IMR-90 (cell line): ENCODE results near the gene EFEMP1. TPM values are rescaled to one million over a fixed set of nuclear protein-coding genes. Genes with fewer than 3 reads are reported as not detected.
A peak's percentile ranks its signal among the peaks of the same experiment; 100 is the strongest.

Source experiments
- ATAC-seq: fragments of 200-7000 bp; cut with Tn5 transposase; 2 replicates; pipeline ENCODE4 v1.9.1; 2020; ENCODE audit warnings: low read depth, mild to moderate bottlenecking, moderate library complexity
- BruUV-seq: library from RNA; stranded (reverse); fragments of 400-500 nt; replicated peaks from 2 replicates; lab custom pipeline; 2021; lab: Mats Ljungman, UMichigan
- CTCF ChIA-PET: fragments of 300-600 bp; formaldehyde crosslinking; extraction: SDS; loops from one replicate; lab custom pipeline; 2021; ENCODE audit warnings: antibody characterized with exemption; lab: Yijun Ruan, JAX
- POLR2A ChIA-PET: fragments of 300-600 bp; sonication (Branson Sonifier 250); formaldehyde crosslinking; loops from one replicate; lab custom pipeline; 2022; ENCODE audit warnings: antibody characterized with exemption; ENCODE audit not compliant: unreplicated experiment; lab: Charles Lee
- DNase-seq: peaks from one replicate; pipeline ENCODE4 v3.0.0; 2013
- H2AFZ ChIP-seq: replicated peaks from 2 replicates; pipeline ENCODE3; 2013; ENCODE audit warnings: low read length, mild to moderate bottlenecking; ENCODE audit not compliant: poor library complexity
- H2AK5ac ChIP-seq: 2 replicates; pipeline ENCODE4 v1.6.1; 2013; ENCODE audit warnings: low read depth, low read length, inconsistent platforms
- H2AK9ac ChIP-seq: replicated peaks from 2 replicates; pipeline ENCODE3; 2013; ENCODE audit warnings: mild to moderate bottlenecking, low read depth, low read length, moderate library complexity; ENCODE audit not compliant: poor library complexity
- H2BK120ac ChIP-seq: 2 replicates; pipeline ENCODE4 v1.6.1; 2013; ENCODE audit warnings: low read depth, low read length, inconsistent platforms
- H2BK15ac ChIP-seq: 3 replicates; pipeline ENCODE4 v1.6.1; 2013; ENCODE audit warnings: low read depth, low read length, inconsistent platforms
- H2BK20ac ChIP-seq: 2 replicates; pipeline ENCODE4 v1.6.1; 2013; ENCODE audit warnings: low read depth, mild to moderate bottlenecking, inconsistent platforms, low read length, moderate library complexity
- H2BK5ac ChIP-seq: 2 replicates; pipeline ENCODE4 v1.6.1; 2013; ENCODE audit warnings: mild to moderate bottlenecking, low read depth, low read length, inconsistent platforms; ENCODE audit not compliant: poor library complexity, severe bottlenecking
- H3K14ac ChIP-seq: replicated peaks from 2 replicates; pipeline ENCODE4 v1.6.1; 2013; ENCODE audit warnings: low read depth, low read length, inconsistent platforms
- H3K18ac ChIP-seq: 2 replicates; pipeline ENCODE4 v1.6.1; 2013; ENCODE audit warnings: low read depth, low read length, control low read depth
- H3K23ac ChIP-seq: 2 replicates; pipeline ENCODE4 v1.6.1; 2013; ENCODE audit warnings: low read depth, low read length, inconsistent platforms
- H3K27ac ChIP-seq: 2 replicates; pipeline ENCODE4 v1.5.1; 2013; ENCODE audit warnings: mild to moderate bottlenecking, control low read depth, low read length; ENCODE audit not compliant: insufficient read depth
- H3K27me3 ChIP-seq: 2 replicates; pipeline ENCODE4 v1.6.1; 2013; ENCODE audit warnings: low read length; ENCODE audit not compliant: control insufficient read depth, insufficient read depth
- H3K36me3 ChIP-seq: 2 replicates; pipeline ENCODE4 v1.6.1; 2013; ENCODE audit warnings: low read length, mixed read lengths; ENCODE audit not compliant: control insufficient read depth, insufficient read depth
- H3K4ac ChIP-seq: 2 replicates; pipeline ENCODE4 v1.6.1; 2013; ENCODE audit warnings: low read depth, low read length, inconsistent platforms
- H3K4me1 ChIP-seq: 2 replicates; pipeline ENCODE4 v1.6.1; 2013; ENCODE audit warnings: low read length, mixed read lengths; ENCODE audit not compliant: control insufficient read depth, insufficient read depth
- H3K4me2 ChIP-seq: 2 replicates; pipeline ENCODE4 v1.6.1; 2013; ENCODE audit warnings: low read depth, mild to moderate bottlenecking, control low read depth, low read length, moderate library complexity
- H3K4me3 ChIP-seq: 2 replicates; pipeline ENCODE4 v1.5.1; 2013; ENCODE audit warnings: low read depth, mild to moderate bottlenecking, control low read depth, low read length, moderate library complexity; ENCODE audit not compliant: insufficient read depth
- H3K56ac ChIP-seq: 2 replicates; pipeline ENCODE4 v1.6.1; 2013; ENCODE audit warnings: low read length, inconsistent platforms; ENCODE audit not compliant: insufficient read depth; ENCODE audit errors: extremely low read depth
- H3K79me1 ChIP-seq, 2 experiments: 2 replicates each; pipeline ENCODE4 v1.6.1; 2013; ENCODE audit warnings: low read length in 2 of 2, inconsistent platforms in 1 of 2, low read depth in 1 of 2
- H3K9ac ChIP-seq: 2 replicates; pipeline ENCODE4 v1.6.1; 2013; ENCODE audit warnings: low read depth, low read length, control low read depth
- H3K9me1 ChIP-seq: 2 replicates; pipeline ENCODE4 v1.6.1; 2013; ENCODE audit warnings: low read length, inconsistent platforms; ENCODE audit not compliant: insufficient read depth
- H3K9me3 ChIP-seq: 2 replicates; pipeline ENCODE4 v1.6.1; 2013; ENCODE audit warnings: low read length; ENCODE audit not compliant: control insufficient read depth, insufficient read depth
- H4K20me1 ChIP-seq: 2 replicates; pipeline ENCODE4 v1.6.1; 2013; ENCODE audit warnings: low read length, inconsistent platforms; ENCODE audit not compliant: insufficient read depth
- H4K5ac ChIP-seq: 2 replicates; pipeline ENCODE4 v1.6.1; 2013; ENCODE audit warnings: mild to moderate bottlenecking, low read depth, low read length, control low read depth
- H4K8ac ChIP-seq, 2 experiments: 2 replicates each; pipeline ENCODE4 v1.6.1; 2013; ENCODE audit warnings: low read depth in 2 of 2, low read length in 2 of 2, control low read depth in 1 of 2, inconsistent platforms in 1 of 2
- H4K91ac ChIP-seq: 2 replicates; pipeline ENCODE4 v1.6.1; 2013; ENCODE audit warnings: low read depth, low read length, inconsistent platforms; ENCODE audit not compliant: insufficient read depth
- BHLHE40 ChIP-seq: fragments of 150-350 bp; IDR thresholded peaks from 2 replicates; pipeline ENCODE4 v1.6.1; 2016; ENCODE audit warnings: mild to moderate bottlenecking, low read depth, low read length
- CEBPB ChIP-seq: IDR thresholded peaks from 2 replicates; pipeline ENCODE4 v1.6.1; 2012; ENCODE audit warnings: low read depth, low read length, improper control_type of control experiment
- CHD1 ChIP-seq: IDR thresholded peaks from 2 replicates; pipeline ENCODE4 v1.6.1; 2012; ENCODE audit warnings: low read depth, low read length, improper control_type of control experiment
- FOS ChIP-seq: fragments of 150-350 bp; IDR thresholded peaks from 2 replicates; pipeline ENCODE4 v1.6.1; 2016; ENCODE audit warnings: low read depth, low read length
- MAFK ChIP-seq: IDR thresholded peaks from 2 replicates; pipeline ENCODE4 v1.6.1; 2012; ENCODE audit warnings: low read depth, low read length, improper control_type of control experiment
- MXI1 ChIP-seq: IDR thresholded peaks from 2 replicates; pipeline ENCODE4 v1.6.1; 2012; ENCODE audit warnings: low read depth, mild to moderate bottlenecking, low read length, moderate library complexity, borderline replicate concordance
- NFE2L2 ChIP-seq: fragments of 150-350 bp; IDR thresholded peaks from 2 replicates; pipeline ENCODE4 v1.6.1; 2016; ENCODE audit warnings: low read depth, mild to moderate bottlenecking, low read length
- POLR2A ChIP-seq: IDR thresholded peaks from 2 replicates; pipeline ENCODE4 v1.6.1; 2012; ENCODE audit warnings: mild to moderate bottlenecking, low read depth, low read length
- RCOR1 ChIP-seq: IDR thresholded peaks from 2 replicates; pipeline ENCODE4 v1.6.1; 2012; ENCODE audit warnings: mild to moderate bottlenecking, low read length, improper control_type of control experiment; ENCODE audit not compliant: insufficient replicate concordance
- RFX5 ChIP-seq: IDR thresholded peaks from 2 replicates; pipeline ENCODE4 v1.8.0; 2012; ENCODE audit warnings: low read depth, mild to moderate bottlenecking, low read length, moderate library complexity
- WGBS, 2 experiments: methylation state at CpG; one replicate each; pipeline versions ENCODE4 v1.1.5 to v1.1.7; 2013; ENCODE audit warnings: missing lambda C conversion rate in 2 of 2; ENCODE audit not compliant: insufficient read length in 1 of 2; ENCODE audit errors: extremely low coverage in 2 of 2; 5-methylcytosine and 5-hydroxymethylcytosine counted together
- dilution Hi-C: fragments of 300-500 bp; cut with HindIII; formaldehyde crosslinking; loops from one replicate; pipeline ENCODE4 v1.14.3; 2018; ENCODE audit warnings: low sequenced_read_pairs; ENCODE audit not compliant: unreplicated experiment
- in situ Hi-C: fragments of 300-500 bp; cut with MboI; formaldehyde crosslinking; loops from 3 replicates; pipeline ENCODE4 v1.14.3; 2019; ENCODE audit warnings: low sequenced_read_pairs, inconsistent platforms, mixed read lengths
- intact Hi-C: fragments of 100-400 bp; cut with micrococcal nuclease; formaldehyde crosslinking; loops from 2 replicates; pipeline ENCODE4 v1.10.0; 2022
- polyA plus RNA-seq, 3 experiments: library from polyadenylated mRNA; depleted of rRNA; stranded (reverse); fragments of >200 nt; gene quantifications; 2 replicates each; pipeline ENCODE4 v1.2.3, GENCODE V29; 2012; ENCODE audit warnings: low replicate concordance in 1 of 3
- total RNA-seq: library from RNA; depleted of rRNA; stranded (reverse); fragments of >200 nt; gene quantifications from 2 replicates; pipeline ENCODE4 v1.2.3, GENCODE V29; 2012
- TF ChIP-seq, protein P1 (sequence below): fragments of 150-350 bp; IDR thresholded peaks from 2 replicates; pipeline ENCODE4 v1.6.1; 2016; ENCODE audit warnings: low read depth, mild to moderate bottlenecking, low read length, moderate library complexity, borderline replicate concordance
- TF ChIP-seq, protein P2 (sequence below): fragments of 150-350 bp; IDR thresholded peaks from 2 replicates; pipeline ENCODE4 v1.6.1; 2017; ENCODE audit warnings: mild to moderate bottlenecking, antibody characterized with exemption, low read length, low read depth

The EFEMP1 gene
- total and polyA plus RNA-seq, 2 of the 4 experiments (the other 2 are of a cell fraction), result 214 to 219 TPM

GRCh38 chr2:55887901-55888624 lies 35.5 kb downstream of the EFEMP1 start:
- in situ Hi-C loops, result no loop called here
- dilution Hi-C loops, result no loop called here
- Histone ChIP-seq H4K91ac (0 out of 2 replicates have a peak overlapping the region, but pooled peaks have one; percentile 5), H2BK5ac (peak overlapping the region; percentile 94), H3K36me3 (peaks cover 7% of the 10 kb centered on the region), H3K56ac (no peak overlapping the region), H2BK120ac (peak overlapping the region; percentile 56), H2AFZ (no peak overlapping the region), H3K4ac (peak overlapping the region; percentile 9; the same call in 1 of the 2 replicates), H2AK5ac (peak overlapping the region; percentile 21; the same call in 1 of the 2 replicates), H3K79me1 (peaks cover 3 to 21% of the 10 kb centered on the region in 2 experiments; a peak in 2 of 4 replicates), H4K8ac (peak overlapping the region; percentile 68 to 70; a peak in 3 of 4 replicates), H3K27ac (peak overlapping the region; percentile 30; the same call in 1 of the 2 replicates), H2AK9ac (no peak overlapping the region), H3K9ac (no peak overlapping the region), H4K5ac (peak overlapping the region; percentile 56; the same call in 1 of the 2 replicates), H2BK20ac (peak overlapping the region; percentile 83), H3K4me3 (no peak overlapping the region), H3K27me3 (no peaks in the 10 kb centered on the region), H4K20me1 (no peaks in the 10 kb centered on the region), H3K9me1 (peaks cover 15% of the 10 kb centered on the region), H3K4me2 (peak overlapping the region; percentile 25; the same call in 1 of the 2 replicates), H3K23ac (0 out of 2 replicates have a peak overlapping the region, but pooled peaks have one; percentile 11), H3K18ac (peak overlapping the region; percentile 86; the same call in 1 of the 2 replicates), H3K9me3 (no peaks in the 10 kb centered on the region), H2BK15ac (0 out of 3 replicates have a peak overlapping the region, but pooled peaks have one; percentile 8), H3K14ac (no peak overlapping the region), H3K4me1 (peaks cover 26% of the 10 kb centered on the region)
- intact Hi-C loops, result loop anchor here (5.0 kb wide), 1 partner anchor 34 kb away; the partner anchor contains the start of gene EFEMP1
- DNase-seq (peak; percentile 94), ATAC-seq (peak; percentile 47)
- ChIA-PET POLR2A (no interaction called here), CTCF (no interaction called here)
- no CpG with 5 or more reads among the region's 7 CpGs for WGBS, 2 experiments
- no TSS peak for BruUV-seq
- TF ChIP-seq MAFK, result no peak
- TF ChIP-seq CEBPB, result no peak
- TF ChIP-seq RFX5, result no peak
- TF ChIP-seq, protein P1, sequence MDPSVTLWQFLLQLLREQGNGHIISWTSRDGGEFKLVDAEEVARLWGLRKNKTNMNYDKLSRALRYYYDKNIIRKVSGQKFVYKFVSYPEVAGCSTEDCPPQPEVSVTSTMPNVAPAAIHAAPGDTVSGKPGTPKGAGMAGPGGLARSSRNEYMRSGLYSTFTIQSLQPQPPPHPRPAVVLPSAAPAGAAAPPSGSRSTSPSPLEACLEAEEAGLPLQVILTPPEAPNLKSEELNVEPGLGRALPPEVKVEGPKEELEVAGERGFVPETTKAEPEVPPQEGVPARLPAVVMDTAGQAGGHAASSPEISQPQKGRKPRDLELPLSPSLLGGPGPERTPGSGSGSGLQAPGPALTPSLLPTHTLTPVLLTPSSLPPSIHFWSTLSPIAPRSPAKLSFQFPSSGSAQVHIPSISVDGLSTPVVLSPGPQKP, result no peak
- no peak for TF ChIP-seq BHLHE40
- TF ChIP-seq NFE2L2, result no peak
- TF ChIP-seq FOS, result no peak; the same call in 1 of the 2 replicates
- TF ChIP-seq POLR2A, result no peak
- TF ChIP-seq RCOR1, result no peak
- TF ChIP-seq MXI1, result no peak
- TF ChIP-seq, protein P2, sequence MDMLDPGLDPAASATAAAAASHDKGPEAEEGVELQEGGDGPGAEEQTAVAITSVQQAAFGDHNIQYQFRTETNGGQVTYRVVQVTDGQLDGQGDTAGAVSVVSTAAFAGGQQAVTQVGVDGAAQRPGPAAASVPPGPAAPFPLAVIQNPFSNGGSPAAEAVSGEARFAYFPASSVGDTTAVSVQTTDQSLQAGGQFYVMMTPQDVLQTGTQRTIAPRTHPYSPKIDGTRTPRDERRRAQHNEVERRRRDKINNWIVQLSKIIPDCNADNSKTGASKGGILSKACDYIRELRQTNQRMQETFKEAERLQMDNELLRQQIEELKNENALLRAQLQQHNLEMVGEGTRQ, result no peak
- no peak for TF ChIP-seq CHD1
